Bladder microvascular endothelial cell (primary cell): ENCODE measurements around the gene FAM136A. TPM values are rescaled to one million over a fixed set of nuclear protein-coding genes. Genes with fewer than 3 reads are reported as not detected.

ENCODE experiments used
- total RNA-seq: library from RNA; depleted of rRNA; stranded (reverse); fragments of >200 nt; gene quantifications from 2 replicates; pipeline ENCODE4 v1.2.3, GENCODE V29; 2014

FAM136A gene
- total RNA-seq = 16.4 and 19.3 TPM in 2 replicates

DNA sequence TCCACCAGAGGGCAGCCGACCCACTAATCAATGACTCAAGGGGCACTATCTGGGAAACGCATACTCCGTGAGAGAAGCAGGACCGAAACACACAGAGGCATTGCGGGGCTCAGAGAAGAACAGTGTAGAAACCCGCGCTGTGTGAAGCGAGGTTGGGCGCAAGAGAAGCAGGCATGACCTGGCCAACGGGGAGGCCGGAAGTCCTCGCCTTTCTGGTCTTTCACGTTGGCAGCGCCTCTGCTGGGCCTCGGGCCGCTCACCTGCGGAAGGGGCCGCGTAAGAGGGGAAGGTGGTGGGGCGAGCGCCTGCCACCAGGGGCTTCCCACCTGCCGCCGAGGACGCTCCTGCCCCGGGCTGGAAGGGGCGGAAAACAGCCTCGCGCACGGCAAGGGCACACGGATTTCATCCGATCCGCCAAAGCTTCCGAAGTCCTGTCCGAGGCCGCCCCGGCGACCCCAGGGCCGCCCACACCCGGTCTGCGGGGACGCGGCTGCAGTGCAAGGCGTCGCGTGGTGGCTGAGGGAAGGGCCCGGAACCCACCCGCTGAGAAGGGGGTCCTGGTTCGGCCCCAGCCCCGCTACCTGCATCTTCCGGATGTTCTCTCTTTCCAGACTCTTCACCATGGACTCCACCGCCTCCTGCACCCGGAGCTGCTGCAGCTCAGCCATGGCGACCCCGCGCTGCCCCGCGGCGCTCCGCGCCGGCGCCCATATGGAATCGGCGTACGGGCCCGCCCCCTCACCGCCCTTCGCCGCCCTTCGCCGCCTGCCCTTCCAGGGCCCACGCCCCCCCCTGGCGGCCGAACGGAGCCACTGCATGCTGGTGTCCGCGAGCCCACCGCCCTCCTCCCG lies at the start of gene FAM136A:
FAM136A (minus strand) TSS at position 724 of the 851 bp plus-strand sequence; CDS start at position 668, 56 bp downstream.

GRCh38 chr2:70248181-70248847 lies 53.6 kb downstream of the FAM136A start, which contains the start of gene TIA1:
Gene TIA1 (minus strand): TSS chr2:70248628. CDS start chr2:70248430, 198 bp downstream.

Other genes starting within 250 kb of the FAM136A start
- gene PCBP1, start 214.6 kb downstream of the FAM136A start, total RNA-seq = 35.8 and 74.7 TPM in 2 replicates
- gene C2orf42, start 111.0 kb downstream of the FAM136A start, total RNA-seq = 9.2 and 28.7 TPM in 2 replicates
- 90.8 and 262 TPM in 2 replicates for gene TIA1, start 53.4 kb downstream of the FAM136A start, total RNA-seq
- gene PCYOX1, start 43.9 kb downstream of the FAM136A start, total RNA-seq = 16.4 and 35.2 TPM in 2 replicates
- 168 and 328 TPM in 2 replicates for gene SNRPG, start 8.3 kb downstream of the FAM136A start, total RNA-seq